ENCODE measurements around the gene DENND4A. TPM values are rescaled to one million over a fixed set of nuclear protein-coding genes. Genes with fewer than 3 reads are reported as not detected.

The DENND4A gene
- total and polyA plus RNA-seq, 9 of the 15 experiments (the other 6 are each of a cell fraction or from before 2014, with no cell fraction given) = 6.8 to 32.3 (median 19.9) TPM

GRCh38 chr15:65791335-65792137 lies 557 bp downstream of the DENND4A start (continued):
- TF ChIP-seq, protein P1, sequence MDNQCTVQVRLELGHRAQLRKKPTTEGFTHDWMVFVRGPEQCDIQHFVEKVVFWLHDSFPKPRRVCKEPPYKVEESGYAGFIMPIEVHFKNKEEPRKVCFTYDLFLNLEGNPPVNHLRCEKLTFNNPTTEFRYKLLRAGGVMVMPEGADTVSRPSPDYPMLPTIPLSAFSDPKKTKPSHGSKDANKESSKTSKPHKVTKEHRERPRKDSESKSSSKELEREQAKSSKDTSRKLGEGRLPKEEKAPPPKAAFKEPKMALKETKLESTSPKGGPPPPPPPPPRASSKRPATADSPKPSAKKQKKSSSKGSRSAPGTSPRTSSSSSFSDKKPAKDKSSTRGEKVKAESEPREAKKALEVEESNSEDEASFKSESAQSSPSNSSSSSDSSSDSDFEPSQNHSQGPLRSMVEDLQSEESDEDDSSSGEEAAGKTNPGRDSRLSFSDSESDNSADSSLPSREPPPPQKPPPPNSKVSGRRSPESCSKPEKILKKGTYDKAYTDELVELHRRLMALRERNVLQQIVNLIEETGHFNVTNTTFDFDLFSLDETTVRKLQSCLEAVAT (IDR thresholded peaks at IDR 0.05) = peak in 1 of 2 experiments; percentile 67; a peak in 2 of 4 replicates
- no peak for TF ChIP-seq EZH2 (IDR thresholded peaks at IDR 0.05; ENCODE audit: borderline replicate concordance, low read depth, low read length)
- no peak for TF ChIP-seq TRIM25 (IDR thresholded peaks at IDR 0.05; ENCODE audit: borderline replicate concordance)
- TF ChIP-seq, protein P2, sequence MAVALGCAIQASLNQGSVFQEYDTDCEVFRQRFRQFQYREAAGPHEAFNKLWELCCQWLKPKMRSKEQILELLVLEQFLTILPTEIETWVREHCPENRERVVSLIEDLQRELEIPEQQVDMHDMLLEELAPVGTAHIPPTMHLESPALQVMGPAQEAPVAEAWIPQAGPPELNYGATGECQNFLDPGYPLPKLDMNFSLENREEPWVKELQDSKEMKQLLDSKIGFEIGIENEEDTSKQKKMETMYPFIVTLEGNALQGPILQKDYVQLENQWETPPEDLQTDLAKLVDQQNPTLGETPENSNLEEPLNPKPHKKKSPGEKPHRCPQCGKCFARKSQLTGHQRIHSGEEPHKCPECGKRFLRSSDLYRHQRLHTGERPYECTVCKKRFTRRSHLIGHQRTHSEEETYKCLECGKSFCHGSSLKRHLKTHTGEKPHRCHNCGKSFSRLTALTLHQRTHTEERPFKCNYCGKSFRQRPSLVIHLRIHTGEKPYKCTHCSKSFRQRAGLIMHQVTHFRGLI (CRISPR knock-in tag; IDR thresholded peaks at IDR 0.05) = no peak
- TF ChIP-seq XRCC3 (IDR thresholded peaks at IDR 0.05) = no peak
- no peak for TF ChIP-seq HEY1 (CRISPR knock-in tag; IDR thresholded peaks at IDR 0.05; ENCODE audit: borderline replicate concordance)
- TF ChIP-seq, protein P3, sequence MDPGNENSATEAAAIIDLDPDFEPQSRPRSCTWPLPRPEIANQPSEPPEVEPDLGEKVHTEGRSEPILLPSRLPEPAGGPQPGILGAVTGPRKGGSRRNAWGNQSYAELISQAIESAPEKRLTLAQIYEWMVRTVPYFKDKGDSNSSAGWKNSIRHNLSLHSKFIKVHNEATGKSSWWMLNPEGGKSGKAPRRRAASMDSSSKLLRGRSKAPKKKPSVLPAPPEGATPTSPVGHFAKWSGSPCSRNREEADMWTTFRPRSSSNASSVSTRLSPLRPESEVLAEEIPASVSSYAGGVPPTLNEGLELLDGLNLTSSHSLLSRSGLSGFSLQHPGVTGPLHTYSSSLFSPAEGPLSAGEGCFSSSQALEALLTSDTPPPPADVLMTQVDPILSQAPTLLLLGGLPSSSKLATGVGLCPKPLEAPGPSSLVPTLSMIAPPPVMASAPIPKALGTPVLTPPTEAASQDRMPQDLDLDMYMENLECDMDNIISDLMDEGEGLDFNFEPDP (CRISPR knock-in tag; IDR thresholded peaks at IDR 0.05) = no peak
- TF ChIP-seq PHF20 (IDR thresholded peaks at IDR 0.05; ENCODE audit: partially characterized antibody) = no peak
- no peak for TF ChIP-seq TFAM (CRISPR knock-in tag; conservative IDR thresholded peaks at IDR 0.05)
- no peak for TF ChIP-seq SLC30A9 (CRISPR knock-in tag; IDR thresholded peaks at IDR 0.05)
- no peak for TF ChIP-seq RBM34 (IDR thresholded peaks at IDR 0.05; ENCODE audit: borderline replicate concordance, insufficient read depth, low read length)
- 0 out of 2 replicates have a peak, but pooled peaks have one; percentile 40 for TF ChIP-seq ARID1B (IDR thresholded peaks at IDR 0.05)
- TF ChIP-seq, protein P4, sequence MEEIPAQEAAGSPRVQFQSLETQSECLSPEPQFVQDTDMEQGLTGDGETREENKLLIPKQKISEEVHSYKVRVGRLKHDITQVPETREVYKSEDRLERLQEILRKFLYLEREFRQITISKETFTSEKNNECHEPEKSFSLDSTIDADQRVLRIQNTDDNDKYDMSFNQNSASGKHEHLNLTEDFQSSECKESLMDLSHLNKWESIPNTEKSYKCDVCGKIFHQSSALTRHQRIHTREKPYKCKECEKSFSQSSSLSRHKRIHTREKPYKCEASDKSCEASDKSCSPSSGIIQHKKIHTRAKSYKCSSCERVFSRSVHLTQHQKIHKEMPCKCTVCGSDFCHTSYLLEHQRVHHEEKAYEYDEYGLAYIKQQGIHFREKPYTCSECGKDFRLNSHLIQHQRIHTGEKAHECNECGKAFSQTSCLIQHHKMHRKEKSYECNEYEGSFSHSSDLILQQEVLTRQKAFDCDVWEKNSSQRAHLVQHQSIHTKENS (CRISPR knock-in tag; IDR thresholded peaks at IDR 0.05) = no peak
- no peak for TF ChIP-seq FUS (optimal IDR thresholded peaks at IDR 0.05; ENCODE audit: low read depth, low read length)
- no peak for TF ChIP-seq ESRRA (IDR thresholded peaks at IDR 0.05; ENCODE audit: borderline replicate concordance, low read depth)
- TF ChIP-seq RAD51 (IDR thresholded peaks at IDR 0.05; ENCODE audit: borderline replicate concordance, low read depth) = no peak
- TF ChIP-seq ZNF584 (CRISPR knock-in tag; IDR thresholded peaks at IDR 0.05; ENCODE audit: low read depth) = no peak
- no peak for TF ChIP-seq LARP7 (IDR thresholded peaks at IDR 0.05)
- TF ChIP-seq ARHGAP35 (IDR thresholded peaks at IDR 0.05; ENCODE audit: partially characterized antibody) = no peak
- no peak for TF ChIP-seq HMGN3 (IDR thresholded peaks at IDR 0.05; ENCODE audit: borderline replicate concordance, extremely low read depth, insufficient read length, low read depth, low read length)
- no peak for TF ChIP-seq ZNF79 (CRISPR knock-in tag; IDR thresholded peaks at IDR 0.05; ENCODE audit: low read depth)
